Activated B cell treated with CpG ODN at 0.5 μM for 24 hours (primary cell): ENCODE data around the gene WFDC5. TPM values are rescaled to one million over a fixed set of nuclear protein-coding genes. Genes with fewer than 3 reads are reported as not detected.

Experiments
- ATAC-seq: fragments of 200-7000 bp; cut with Tn5 transposase; one replicate; pipeline ENCODE4 v1.10.0; 2021; ENCODE audit warnings: low read depth, mild to moderate bottlenecking, moderate library complexity
- CTCF ChIA-PET: fragments of 350-600 bp; sonication (Branson Sonifier 250); formaldehyde crosslinking; loops from one replicate; lab custom pipeline; 2021; ENCODE audit warnings: antibody characterized with exemption; lab: Charles Lee
- POLR2A ChIA-PET: fragments of 350-600 bp; sonication (Branson Sonifier 250); formaldehyde crosslinking; loops from one replicate; lab custom pipeline; 2021; ENCODE audit warnings: antibody characterized with exemption; lab: Charles Lee
- DNase-seq: peaks from one replicate; pipeline ENCODE4 v3.0.0; 2022
- H3K27ac Mint-ChIP-seq: one replicate; pipeline ENCODE4 v1.8.0; 2020; ENCODE audit warnings: mixed read lengths
- H3K27me3 Mint-ChIP-seq: one replicate; pipeline ENCODE4 v1.8.0; 2021; ENCODE audit warnings: mixed read lengths
- H3K36me3 Mint-ChIP-seq: one replicate; pipeline ENCODE4 v1.8.0; 2021; ENCODE audit warnings: low read depth, mixed read lengths
- H3K4me1 Mint-ChIP-seq: one replicate; pipeline ENCODE4 v1.8.0; 2021; ENCODE audit warnings: mixed read lengths
- H3K4me3 Mint-ChIP-seq: one replicate; pipeline ENCODE4 v1.8.0; 2020; ENCODE audit warnings: mild to moderate bottlenecking, mixed read lengths
- H3K9me3 Mint-ChIP-seq: one replicate; pipeline ENCODE4 v1.8.0; 2020; ENCODE audit warnings: mixed read lengths
- CTCF ChIP-seq: fragments of 200-600 bp; IDR thresholded peaks from one replicate; pipeline ENCODE4 v1.8.0; 2022; ENCODE audit warnings: antibody characterized with exemption, mild to moderate bottlenecking
- intact Hi-C: fragments of 100-400 bp; cut with micrococcal nuclease; formaldehyde crosslinking; loops from one replicate; pipeline ENCODE4 v1.15.1; 2024
- total RNA-seq: library from RNA; stranded (reverse); gene quantifications from 2 replicates; pipeline ENCODE4 v1.2.3, GENCODE V29; 2022

WFDC5 gene
- total RNA-seq, 1 donor from 2014 or later, result not detected

GRCh38 chr20:45087814-45088213, 27.2 kb downstream of the WFDC5 start:
- Mint-ChIP-seq H3K4me3 (no peak overlapping the region), H3K36me3 (peaks cover 54% of the 10 kb centered on the region), H3K4me1 (peaks cover 23% of the 10 kb centered on the region), H3K27me3 (no peaks in the 10 kb centered on the region), H3K9me3 (peaks cover 5% of the 10 kb centered on the region), H3K27ac (no peak overlapping the region)
- no peak for TF ChIP-seq CTCF
- ChIA-PET CTCF (interaction anchor here (1.5 kb wide), 2 partner anchors 9 to 44 kb away, joined by 4 to 5 read pairs; no protein-coding TSS in a partner anchor), POLR2A (no interaction called here)
- intact Hi-C loops, result loop anchor here (2.0 kb wide), 1 partner anchor 17 kb away; no protein-coding TSS in a partner anchor
- ATAC-seq (no peak), DNase-seq (no peak)

GRCh38 chr20:45087097-45087790, 27.7 kb downstream of the WFDC5 start:
- no peak for TF ChIP-seq CTCF
- peaks cover 60% of the 10 kb centered on the region for H3K36me3 Mint-ChIP-seq
- ChIA-PET CTCF (interaction anchor here (1.5 kb wide), 2 partner anchors 9 to 43 kb away, joined by 4 to 5 read pairs; no protein-coding TSS in a partner anchor), POLR2A (no interaction called here)
- H3K27me3 Mint-ChIP-seq, result no peaks in the 10 kb centered on the region
- DNase-seq (no peak), ATAC-seq (peak; percentile 21)
- H3K4me3 Mint-ChIP-seq, result no peak overlapping the region
- H3K27ac Mint-ChIP-seq, result no peak overlapping the region
- intact Hi-C loops, result loop anchor here (2.0 kb wide), 1 partner anchor 16 kb away; no protein-coding TSS in a partner anchor
- peaks cover 23% of the 10 kb centered on the region for H3K4me1 Mint-ChIP-seq
- H3K9me3 Mint-ChIP-seq, result peaks cover 9% of the 10 kb centered on the region

GRCh38 chr20:45085867-45086266, 29.1 kb downstream of the WFDC5 start:
- no peak for TF ChIP-seq CTCF
- CTCF ChIA-PET, result interaction anchor here (0.7 kb wide), 1 partner anchor 42 kb away, joined by 3 read pairs; no protein-coding TSS in a partner anchor
- no peaks in the 10 kb centered on the region for H3K27me3 Mint-ChIP-seq

GRCh38 chr20:45085289-45085688, 29.7 kb downstream of the WFDC5 start:
- no peak for DNase-seq
- Mint-ChIP-seq H3K4me1 (peaks cover 23% of the 10 kb centered on the region), H3K4me3 (no peak overlapping the region), H3K27me3 (no peaks in the 10 kb centered on the region), H3K9me3 (peaks cover 13% of the 10 kb centered on the region), H3K27ac (peak overlapping the region; percentile 67), H3K36me3 (peaks cover 75% of the 10 kb centered on the region)
- ChIA-PET CTCF (no interaction called here), POLR2A (no interaction called here)
- no peak for TF ChIP-seq CTCF
- ATAC-seq, result no peak
- intact Hi-C loops, result no loop called here

More at GRCh38 chr20:45085867-45086266, 29.1 kb downstream of the WFDC5 start:
- ATAC-seq (peak; percentile 14), DNase-seq (no peak)
- H3K36me3 Mint-ChIP-seq, result peaks cover 70% of the 10 kb centered on the region
- intact Hi-C loops, result loop anchor here (2.0 kb wide), 1 partner anchor 15 kb away; no protein-coding TSS in a partner anchor
- peaks cover 13% of the 10 kb centered on the region for H3K9me3 Mint-ChIP-seq
- no peak overlapping the region for H3K4me3 Mint-ChIP-seq
- H3K27ac Mint-ChIP-seq, result no peak overlapping the region
- H3K4me1 Mint-ChIP-seq, result peaks cover 23% of the 10 kb centered on the region
- POLR2A ChIA-PET, result no interaction called here

GRCh38 chr20:45083127-45083526, 31.8 kb downstream of the WFDC5 start:
- Mint-ChIP-seq H3K4me3 (no peak overlapping the region), H3K27ac (peak overlapping the region; percentile 13), H3K27me3 (no peaks in the 10 kb centered on the region), H3K4me1 (peaks cover 22% of the 10 kb centered on the region), H3K9me3 (peaks cover 13% of the 10 kb centered on the region), H3K36me3 (peaks cover 84% of the 10 kb centered on the region)
- no peak for TF ChIP-seq CTCF
- ChIA-PET CTCF (interaction anchor here (0.6 to 1.3 kb wide), 2 partner anchors 10 to 39 kb away, joined by 3 to 5 read pairs; no protein-coding TSS in a partner anchor), POLR2A (no interaction called here)
- ATAC-seq (no peak), DNase-seq (no peak)
- intact Hi-C loops, result no loop called here
